IMR-90 (cell line): ENCODE results near the gene RIPOR3. TPM values are rescaled to one million over a fixed set of nuclear protein-coding genes. Genes with fewer than 3 reads are reported as not detected.

Source experiments
- ATAC-seq: fragments of 200-7000 bp; cut with Tn5 transposase; 2 replicates; pipeline ENCODE4 v1.9.1; 2020; ENCODE audit warnings: low read depth, mild to moderate bottlenecking, moderate library complexity
- BruUV-seq: library from RNA; stranded (reverse); fragments of 400-500 nt; replicated peaks from 2 replicates; lab custom pipeline; 2021; lab: Mats Ljungman, UMichigan
- CTCF ChIA-PET: fragments of 300-600 bp; formaldehyde crosslinking; extraction: SDS; loops from one replicate; lab custom pipeline; 2021; ENCODE audit warnings: antibody characterized with exemption; lab: Yijun Ruan, JAX
- POLR2A ChIA-PET: fragments of 300-600 bp; sonication (Branson Sonifier 250); formaldehyde crosslinking; loops from one replicate; lab custom pipeline; 2022; ENCODE audit warnings: antibody characterized with exemption; ENCODE audit not compliant: unreplicated experiment; lab: Charles Lee
- DNase-seq: peaks from one replicate; pipeline ENCODE4 v3.0.0; 2013
- H2AFZ ChIP-seq: replicated peaks from 2 replicates; pipeline ENCODE3; 2013; ENCODE audit warnings: low read length, mild to moderate bottlenecking; ENCODE audit not compliant: poor library complexity
- H2AK5ac ChIP-seq: 2 replicates; pipeline ENCODE4 v1.6.1; 2013; ENCODE audit warnings: low read depth, low read length, inconsistent platforms
- H2AK9ac ChIP-seq: replicated peaks from 2 replicates; pipeline ENCODE3; 2013; ENCODE audit warnings: mild to moderate bottlenecking, low read depth, low read length, moderate library complexity; ENCODE audit not compliant: poor library complexity
- H2BK120ac ChIP-seq: 2 replicates; pipeline ENCODE4 v1.6.1; 2013; ENCODE audit warnings: low read depth, low read length, inconsistent platforms
- H2BK15ac ChIP-seq: 3 replicates; pipeline ENCODE4 v1.6.1; 2013; ENCODE audit warnings: low read depth, low read length, inconsistent platforms
- H2BK20ac ChIP-seq: 2 replicates; pipeline ENCODE4 v1.6.1; 2013; ENCODE audit warnings: low read depth, mild to moderate bottlenecking, inconsistent platforms, low read length, moderate library complexity
- H2BK5ac ChIP-seq: 2 replicates; pipeline ENCODE4 v1.6.1; 2013; ENCODE audit warnings: mild to moderate bottlenecking, low read depth, low read length, inconsistent platforms; ENCODE audit not compliant: poor library complexity, severe bottlenecking
- H3K14ac ChIP-seq: replicated peaks from 2 replicates; pipeline ENCODE4 v1.6.1; 2013; ENCODE audit warnings: low read depth, low read length, inconsistent platforms
- H3K18ac ChIP-seq: 2 replicates; pipeline ENCODE4 v1.6.1; 2013; ENCODE audit warnings: low read depth, low read length, control low read depth
- H3K23ac ChIP-seq: 2 replicates; pipeline ENCODE4 v1.6.1; 2013; ENCODE audit warnings: low read depth, low read length, inconsistent platforms
- H3K27ac ChIP-seq: 2 replicates; pipeline ENCODE4 v1.5.1; 2013; ENCODE audit warnings: mild to moderate bottlenecking, control low read depth, low read length; ENCODE audit not compliant: insufficient read depth
- H3K27me3 ChIP-seq: 2 replicates; pipeline ENCODE4 v1.6.1; 2013; ENCODE audit warnings: low read length; ENCODE audit not compliant: control insufficient read depth, insufficient read depth
- H3K36me3 ChIP-seq: 2 replicates; pipeline ENCODE4 v1.6.1; 2013; ENCODE audit warnings: low read length, mixed read lengths; ENCODE audit not compliant: control insufficient read depth, insufficient read depth
- H3K4ac ChIP-seq: 2 replicates; pipeline ENCODE4 v1.6.1; 2013; ENCODE audit warnings: low read depth, low read length, inconsistent platforms
- H3K4me1 ChIP-seq: 2 replicates; pipeline ENCODE4 v1.6.1; 2013; ENCODE audit warnings: low read length, mixed read lengths; ENCODE audit not compliant: control insufficient read depth, insufficient read depth
- H3K4me2 ChIP-seq: 2 replicates; pipeline ENCODE4 v1.6.1; 2013; ENCODE audit warnings: low read depth, mild to moderate bottlenecking, control low read depth, low read length, moderate library complexity
- H3K4me3 ChIP-seq: 2 replicates; pipeline ENCODE4 v1.5.1; 2013; ENCODE audit warnings: low read depth, mild to moderate bottlenecking, control low read depth, low read length, moderate library complexity; ENCODE audit not compliant: insufficient read depth
- H3K56ac ChIP-seq: 2 replicates; pipeline ENCODE4 v1.6.1; 2013; ENCODE audit warnings: low read length, inconsistent platforms; ENCODE audit not compliant: insufficient read depth; ENCODE audit errors: extremely low read depth
- H3K79me1 ChIP-seq, 2 experiments: 2 replicates each; pipeline ENCODE4 v1.6.1; 2013; ENCODE audit warnings: low read length in 2 of 2, inconsistent platforms in 1 of 2, low read depth in 1 of 2
- H3K9ac ChIP-seq: 2 replicates; pipeline ENCODE4 v1.6.1; 2013; ENCODE audit warnings: low read depth, low read length, control low read depth
- H3K9me1 ChIP-seq: 2 replicates; pipeline ENCODE4 v1.6.1; 2013; ENCODE audit warnings: low read length, inconsistent platforms; ENCODE audit not compliant: insufficient read depth
- H3K9me3 ChIP-seq: 2 replicates; pipeline ENCODE4 v1.6.1; 2013; ENCODE audit warnings: low read length; ENCODE audit not compliant: control insufficient read depth, insufficient read depth
- H4K20me1 ChIP-seq: 2 replicates; pipeline ENCODE4 v1.6.1; 2013; ENCODE audit warnings: low read length, inconsistent platforms; ENCODE audit not compliant: insufficient read depth
- H4K5ac ChIP-seq: 2 replicates; pipeline ENCODE4 v1.6.1; 2013; ENCODE audit warnings: mild to moderate bottlenecking, low read depth, low read length, control low read depth
- H4K8ac ChIP-seq, 2 experiments: 2 replicates each; pipeline ENCODE4 v1.6.1; 2013; ENCODE audit warnings: low read depth in 2 of 2, low read length in 2 of 2, control low read depth in 1 of 2, inconsistent platforms in 1 of 2
- H4K91ac ChIP-seq: 2 replicates; pipeline ENCODE4 v1.6.1; 2013; ENCODE audit warnings: low read depth, low read length, inconsistent platforms; ENCODE audit not compliant: insufficient read depth
- BHLHE40 ChIP-seq: fragments of 150-350 bp; IDR thresholded peaks from 2 replicates; pipeline ENCODE4 v1.6.1; 2016; ENCODE audit warnings: mild to moderate bottlenecking, low read depth, low read length
- CEBPB ChIP-seq: IDR thresholded peaks from 2 replicates; pipeline ENCODE4 v1.6.1; 2012; ENCODE audit warnings: low read depth, low read length, improper control_type of control experiment
- CTCF ChIP-seq: conservative IDR thresholded peaks from 2 replicates; pipeline ENCODE4 v1.5.1; 2012; ENCODE audit warnings: mild to moderate bottlenecking, low read depth, low read length, improper control_type of control experiment
- ELK1 ChIP-seq: fragments of 150-350 bp; IDR thresholded peaks from 2 replicates; pipeline ENCODE4 v1.6.1; 2016; ENCODE audit warnings: low read depth, mild to moderate bottlenecking, low read length, moderate library complexity, borderline replicate concordance
- MAZ ChIP-seq: IDR thresholded peaks from 2 replicates; pipeline ENCODE4 v1.6.1; 2012; ENCODE audit warnings: low read depth, mild to moderate bottlenecking, low read length, improper control_type of control experiment, moderate library complexity, borderline replicate concordance
- MXI1 ChIP-seq: IDR thresholded peaks from 2 replicates; pipeline ENCODE4 v1.6.1; 2012; ENCODE audit warnings: low read depth, mild to moderate bottlenecking, low read length, moderate library complexity, borderline replicate concordance
- NFE2L2 ChIP-seq: fragments of 150-350 bp; IDR thresholded peaks from 2 replicates; pipeline ENCODE4 v1.6.1; 2016; ENCODE audit warnings: low read depth, mild to moderate bottlenecking, low read length
- POLR2A ChIP-seq: IDR thresholded peaks from 2 replicates; pipeline ENCODE4 v1.6.1; 2012; ENCODE audit warnings: mild to moderate bottlenecking, low read depth, low read length
- RAD21 ChIP-seq: IDR thresholded peaks from 2 replicates; pipeline ENCODE4 v1.6.1; 2012; ENCODE audit warnings: low read length, improper control_type of control experiment
- SMC3 ChIP-seq: fragments of 150-350 bp; IDR thresholded peaks from 2 replicates; pipeline ENCODE4 v1.6.1; 2016; ENCODE audit warnings: low read depth, mild to moderate bottlenecking, antibody characterized with exemption, low read length, moderate library complexity
- whole genome bisulfite sequencing, 2 experiments: methylation state at CpG; one replicate each; pipeline versions ENCODE4 v1.1.5 to v1.1.7; 2013; ENCODE audit warnings: missing lambda C conversion rate in 2 of 2; ENCODE audit not compliant: insufficient read length in 1 of 2; ENCODE audit errors: extremely low coverage in 2 of 2; 5-methylcytosine and 5-hydroxymethylcytosine counted together
- dilution Hi-C: fragments of 300-500 bp; cut with HindIII; formaldehyde crosslinking; loops from one replicate; pipeline ENCODE4 v1.14.3; 2018; ENCODE audit warnings: low sequenced_read_pairs; ENCODE audit not compliant: unreplicated experiment
- in situ Hi-C: fragments of 300-500 bp; cut with MboI; formaldehyde crosslinking; loops from 3 replicates; pipeline ENCODE4 v1.14.3; 2019; ENCODE audit warnings: low sequenced_read_pairs, inconsistent platforms, mixed read lengths
- intact Hi-C: fragments of 100-400 bp; cut with micrococcal nuclease; formaldehyde crosslinking; loops from 2 replicates; pipeline ENCODE4 v1.10.0; 2022
- polyA plus RNA-seq, 3 experiments: library from polyadenylated mRNA; depleted of rRNA; stranded (reverse); fragments of >200 nt; gene quantifications; 2 replicates each; pipeline ENCODE4 v1.2.3, GENCODE V29; 2012; ENCODE audit warnings: low replicate concordance in 1 of 3
- total RNA-seq: library from RNA; depleted of rRNA; stranded (reverse); fragments of >200 nt; gene quantifications from 2 replicates; pipeline ENCODE4 v1.2.3, GENCODE V29; 2012

The RIPOR3 gene
- total and polyA plus RNA-seq, 2 of the 4 experiments (the other 2 are of a cell fraction) = 0.54 to 1.7 TPM

GRCh38 chr20:50635676-50636600 is 55.4 kb downstream of the RIPOR3 start:
- peak overlapping the region; percentile 6; the same call in 1 of the 2 replicates for H3K4me3 ChIP-seq
- intact Hi-C loops = no loop called here
- peaks cover 4 to 51% of the 10 kb centered on the region in 2 experiments; a peak in 3 of 4 replicates for H3K79me1 ChIP-seq
- no peaks in the 10 kb centered on the region for H3K9me3 ChIP-seq
- peak overlapping the region; percentile 11 for H2AK9ac ChIP-seq
- peak overlapping the region; percentile 85 for H2BK5ac ChIP-seq
- no TSS peak for BruUV-seq
- H3K27ac ChIP-seq = peak overlapping the region; percentile 100
- peak overlapping the region; percentile 100 for H3K4ac ChIP-seq
- peak overlapping the region; percentile 99 to 100 for H4K8ac ChIP-seq
- peak overlapping the region; percentile 98; the same call in 1 of the 2 replicates for H3K56ac ChIP-seq
- peak overlapping the region; percentile 100 for H2BK120ac ChIP-seq
- no peaks in the 10 kb centered on the region for H3K36me3 ChIP-seq
- peaks cover 15% of the 10 kb centered on the region for H3K9me1 ChIP-seq
- peak overlapping the region; percentile 98 for H3K18ac ChIP-seq
- H2BK15ac ChIP-seq = peak overlapping the region; percentile 100; the same call in 2 of the 3 replicates
- H2BK20ac ChIP-seq = peak overlapping the region; percentile 100
- in situ Hi-C loops = no loop called here
- DNase-seq = peak; percentile 49
- ChIA-PET CTCF (interaction anchor here (0.5 to 2.5 kb wide), 8 partner anchors 10 to 1008 kb away, joined by 3 to 10 read pairs (median 4); no protein-coding TSS in a partner anchor), POLR2A (interaction anchor here (0.6 to 1.0 kb wide), 4 partner anchors 10 to 108 kb away, joined by 3 to 6 read pairs (median 3); no protein-coding TSS in a partner anchor)
- H3K14ac ChIP-seq = peak overlapping the region; percentile 100
- peak overlapping the region; percentile 96 for H3K23ac ChIP-seq
- TF ChIP-seq POLR2A (no peak), NFE2L2 (no peak), BHLHE40 (0 out of 2 replicates have a peak, but pooled peaks have one; percentile 6), CEBPB (no peak), CTCF (peak; percentile 87), RAD21 (peak; percentile 57), MAZ (no peak), ELK1 (no peak), MXI1 (no peak), SMC3 (peak; percentile 50)
- peak overlapping the region; percentile 94 for H2AK5ac ChIP-seq
- no peaks in the 10 kb centered on the region for H4K20me1 ChIP-seq
- H3K9ac ChIP-seq = peak overlapping the region; percentile 76
- no peaks in the 10 kb centered on the region for H3K27me3 ChIP-seq
- ATAC-seq = peak; percentile 57
- peak overlapping the region; percentile 77 for H3K4me2 ChIP-seq
- dilution Hi-C loops = no loop called here
- H2AFZ ChIP-seq = peak overlapping the region; percentile 92
- peaks cover 25% of the 10 kb centered on the region for H3K4me1 ChIP-seq
- 40% methylated on average over 2 of the region's 21 CpGs; no CpG with 5 or more reads in 1 of the 2 experiments for WGBS, 2 experiments
- H4K5ac ChIP-seq = peak overlapping the region; percentile 99
- H4K91ac ChIP-seq = peak overlapping the region; percentile 100
